GM18505 (cell line): ENCODE results near the gene PRKAG2.

Experiments
- ATAC-seq: cut with Tn5 transposase; IDR thresholded peaks from one replicate; pipeline ENCODE4 v1.9.1; 2021; ENCODE audit not compliant: unreplicated experiment
- POLR2A ChIP-seq: IDR thresholded peaks from 4 replicates; pipeline ENCODE4 v1.6.1; 2011; ENCODE audit warnings: borderline replicate concordance; ENCODE audit not compliant: insufficient read depth, insufficient read length; ENCODE audit errors: extremely low read depth

The PRKAG2 gene

DNA sequence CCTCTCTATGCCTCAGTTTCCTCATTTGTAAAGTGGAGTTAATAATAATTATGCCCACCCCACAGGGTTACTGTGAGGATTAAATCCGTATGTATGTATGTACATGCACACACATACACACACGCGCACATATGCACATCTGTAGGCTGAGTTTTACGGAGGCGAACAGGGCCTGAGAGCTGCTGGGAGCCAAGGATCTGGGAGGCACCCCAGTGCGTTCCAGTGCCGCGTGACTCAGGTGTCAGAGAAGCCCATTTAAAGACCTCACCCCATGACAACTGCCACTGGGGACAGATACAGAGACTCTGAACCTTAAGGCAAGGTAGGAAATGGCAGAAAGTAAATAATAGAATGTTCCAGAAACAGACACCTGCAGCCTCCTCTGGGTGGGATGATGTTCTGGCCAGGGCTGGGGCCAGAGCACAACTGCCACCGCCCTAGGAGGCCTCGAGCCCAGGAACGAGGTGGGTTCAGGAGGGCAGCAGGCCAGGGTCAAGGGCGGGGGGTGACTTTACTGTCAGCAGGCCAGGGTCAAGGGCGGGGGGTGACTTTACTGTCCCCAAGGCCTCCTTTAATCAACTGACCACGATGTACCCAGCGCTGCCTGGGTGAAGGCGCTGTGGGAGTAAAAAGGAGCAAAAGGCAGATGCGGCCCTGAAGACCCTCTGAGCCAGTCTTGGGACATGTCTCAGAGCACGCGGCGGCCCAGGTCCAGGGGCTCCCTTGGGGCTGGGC, 54.9 kb downstream of the PRKAG2 start:
- no peak for ATAC-seq

DNA sequence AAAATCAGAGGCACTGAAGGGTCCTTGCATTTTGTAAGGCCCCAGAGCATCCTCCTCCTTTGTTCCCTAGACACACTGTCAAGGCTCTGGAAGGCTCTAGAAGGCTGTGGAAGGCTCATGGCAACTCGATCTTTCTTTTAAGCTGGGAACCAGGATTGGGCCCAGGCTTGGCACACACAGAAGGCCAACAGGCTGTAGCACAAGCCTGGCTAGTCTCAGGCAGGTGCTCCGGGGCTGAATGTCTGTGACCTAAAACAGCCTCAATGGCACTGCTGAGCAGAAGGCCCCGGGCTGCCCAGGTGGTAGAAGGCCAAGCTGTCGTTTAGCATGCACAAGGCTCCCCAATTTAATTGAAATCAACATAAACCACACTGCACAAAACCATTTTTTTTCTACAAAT, 55.7 kb downstream of the PRKAG2 start:
- no peak for TF ChIP-seq POLR2A
- ATAC-seq, result no peak

More for the DNA sequence above, 54.9 kb downstream of the PRKAG2 start:
- TF ChIP-seq POLR2A, result no peak

DNA sequence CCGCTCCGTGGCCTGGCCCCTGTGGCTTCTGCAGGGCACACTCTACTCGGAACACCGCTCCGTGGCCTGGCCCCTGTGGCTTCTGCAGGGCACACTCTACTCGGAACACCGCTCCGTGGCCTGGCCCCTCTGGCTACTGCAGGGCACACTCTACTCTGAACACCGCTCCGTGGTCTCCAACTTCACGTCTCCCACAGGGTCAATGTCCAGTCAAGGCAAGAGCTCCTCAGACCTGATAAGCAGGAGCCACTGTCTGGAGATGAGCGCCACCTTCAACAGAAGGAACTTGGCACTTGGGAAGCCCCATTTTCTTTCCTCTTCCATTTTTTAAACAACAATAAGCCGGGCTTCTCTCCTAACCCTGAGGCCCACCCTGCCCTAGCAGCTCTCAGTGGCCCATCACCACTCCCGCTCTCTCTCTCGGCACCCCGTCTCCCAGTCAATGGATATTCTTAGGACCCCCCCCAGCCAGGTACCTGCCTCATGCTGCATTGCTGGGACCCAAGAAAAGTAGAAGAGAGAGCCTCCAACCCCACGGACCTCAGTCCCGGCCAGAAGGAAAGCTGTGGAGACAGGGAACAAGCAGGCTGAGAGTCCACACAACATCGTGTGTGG, 56.3 kb downstream of the PRKAG2 start:
- ATAC-seq, result no peak
- no peak for TF ChIP-seq POLR2A

DNA sequence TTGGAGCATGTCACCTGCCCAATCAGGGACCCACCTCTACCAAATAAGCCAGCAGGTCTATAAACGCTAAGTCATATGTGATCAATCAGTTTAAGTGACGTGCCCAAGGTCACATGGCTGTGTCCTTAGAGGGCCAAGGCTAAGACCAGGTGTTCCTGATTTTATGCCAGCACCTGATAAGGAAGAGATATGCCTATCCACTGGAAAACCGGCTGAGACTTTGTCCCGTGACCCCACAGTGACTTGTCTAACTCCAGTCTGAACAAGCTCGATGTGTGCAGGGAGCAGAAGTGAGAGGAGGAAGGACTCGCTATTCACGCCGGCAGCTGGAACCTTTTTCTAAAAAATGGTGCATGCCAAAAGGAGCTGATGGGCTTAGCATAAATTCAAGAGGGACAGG, 57.0 kb downstream of the PRKAG2 start:
- ATAC-seq, result no peak

DNA sequence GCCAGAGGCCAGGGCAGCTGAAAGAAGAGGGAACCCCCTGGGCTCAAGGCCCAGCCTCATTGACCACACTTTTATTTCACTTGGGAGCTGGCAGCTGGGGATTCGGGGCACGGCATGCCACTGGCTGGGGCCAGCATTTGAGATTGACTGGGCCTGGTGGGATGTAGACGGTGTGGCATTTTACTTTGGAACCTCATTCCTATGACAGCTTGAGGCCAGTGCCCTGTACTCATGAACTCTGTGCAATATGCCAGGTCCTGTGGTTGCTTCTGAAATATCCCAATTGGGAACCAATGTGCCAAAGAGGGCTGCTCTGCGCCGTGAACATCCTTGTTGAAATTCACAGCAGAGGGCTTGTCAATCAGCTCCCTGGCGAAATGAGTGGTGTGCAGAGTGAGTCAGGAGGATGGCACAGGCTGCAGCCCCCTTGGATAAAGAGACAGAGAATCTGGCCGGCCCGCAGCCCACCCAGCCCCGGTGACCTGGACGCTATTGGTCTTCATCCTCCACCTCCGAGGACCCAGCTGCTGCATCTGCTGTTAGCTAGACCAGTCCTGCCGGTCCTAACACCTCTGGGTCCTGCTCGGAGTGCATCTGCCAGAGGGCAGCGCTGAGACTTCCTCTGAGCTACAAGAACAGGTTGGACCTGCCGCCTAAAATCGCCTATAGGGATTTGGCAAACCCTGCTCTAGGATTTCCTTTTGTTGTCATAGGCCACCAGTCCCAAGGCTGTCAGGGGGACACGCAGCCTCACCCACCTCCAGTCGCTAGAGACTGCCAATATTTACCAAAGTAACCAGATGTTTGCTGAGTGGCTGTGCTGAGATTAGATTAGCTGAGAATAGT, 58.0 kb downstream of the PRKAG2 start:
- no peak for TF ChIP-seq POLR2A
- no peak for ATAC-seq

More for the DNA sequence above, 57.0 kb downstream of the PRKAG2 start:
- TF ChIP-seq POLR2A, result no peak

DNA sequence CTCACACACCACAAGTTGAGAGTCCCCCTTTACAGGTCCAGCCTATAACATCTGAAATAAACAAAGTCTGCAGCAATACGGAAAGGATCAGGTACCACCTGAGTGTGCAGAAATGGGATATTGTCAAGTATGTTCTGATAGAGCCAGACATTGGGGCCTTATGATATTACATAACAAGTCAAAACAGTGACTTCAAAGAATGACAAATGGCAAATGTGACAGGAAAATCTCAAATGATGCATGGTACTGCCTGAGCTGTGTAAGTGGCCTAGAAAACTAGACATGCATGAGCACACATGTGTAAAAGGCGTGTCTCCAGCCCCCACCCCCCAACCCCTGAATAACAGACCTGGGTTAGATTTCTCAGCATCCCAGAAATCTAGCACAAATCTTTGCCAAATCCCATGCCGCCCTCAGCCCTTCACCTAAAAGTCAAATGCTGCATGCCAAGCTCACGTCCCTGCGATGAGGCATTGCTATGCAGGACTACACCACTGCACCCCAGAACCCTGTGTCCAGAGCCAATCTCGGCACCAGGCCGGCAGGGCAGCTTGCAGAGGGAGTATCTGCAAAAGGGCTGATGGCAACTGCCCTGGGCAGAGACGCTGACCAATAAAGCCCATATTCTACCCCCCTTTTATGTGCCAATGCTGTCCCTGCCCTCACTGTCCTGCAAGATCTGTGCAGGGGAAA, 58.8 kb downstream of the PRKAG2 start:
- ATAC-seq, result no peak
- no peak for TF ChIP-seq POLR2A

DNA sequence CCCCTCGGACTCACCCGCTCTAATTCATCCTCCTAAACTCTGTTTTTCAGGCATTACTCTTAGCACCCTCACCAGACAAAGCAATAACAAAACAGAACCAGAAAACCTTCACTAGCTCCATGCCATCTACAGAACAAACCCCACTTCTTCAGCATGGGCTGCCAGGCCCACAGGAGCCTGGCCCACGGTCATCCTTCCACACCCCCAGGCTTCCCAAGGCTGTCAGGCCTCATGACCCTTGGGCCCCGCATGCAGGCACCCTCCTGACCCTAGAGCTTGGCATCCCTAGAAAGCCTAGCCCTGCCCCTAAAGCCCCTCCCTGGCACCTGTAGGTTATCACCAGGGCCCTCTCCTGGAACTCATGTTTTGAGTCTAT, 59.6 kb downstream of the PRKAG2 start:
- ATAC-seq, result no peak
- TF ChIP-seq POLR2A, result no peak

DNA sequence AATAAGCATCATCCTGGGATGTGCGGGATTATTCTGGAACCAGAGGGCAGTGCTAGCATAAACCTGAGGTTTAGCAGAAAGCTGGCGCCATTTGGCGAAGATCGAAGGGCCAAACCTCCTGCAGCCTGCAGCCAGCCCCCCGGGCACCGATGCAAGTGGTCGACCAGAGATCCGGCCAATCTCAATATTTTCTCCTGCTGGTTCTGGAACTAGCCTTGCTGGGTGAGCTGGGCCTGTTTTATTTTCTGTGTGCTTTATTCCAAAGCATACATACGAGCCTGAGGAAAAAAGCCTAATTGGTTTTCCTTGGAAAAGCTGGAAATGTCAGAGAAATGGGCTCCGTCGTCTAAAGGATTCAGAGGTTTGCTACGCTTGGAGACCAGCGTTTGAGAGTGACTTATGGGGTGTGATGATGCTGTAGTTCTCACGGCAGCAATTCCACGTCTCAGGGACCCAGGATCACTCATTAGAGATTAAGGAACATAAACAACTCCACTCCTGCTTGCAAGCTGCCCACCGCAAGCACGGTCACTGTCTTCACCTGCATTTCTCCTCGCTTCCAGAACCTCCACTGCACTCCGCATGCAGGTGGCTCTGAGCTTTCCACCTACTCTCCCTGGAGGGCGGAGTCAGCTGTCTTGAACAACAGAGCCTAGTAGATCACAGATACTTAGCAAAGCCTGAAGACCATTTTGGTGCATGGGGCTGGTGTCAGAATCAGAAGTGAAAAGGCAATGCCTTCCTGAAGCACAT, 60.2 kb downstream of the PRKAG2 start:
- no peak for TF ChIP-seq POLR2A
- ATAC-seq, result no peak

DNA sequence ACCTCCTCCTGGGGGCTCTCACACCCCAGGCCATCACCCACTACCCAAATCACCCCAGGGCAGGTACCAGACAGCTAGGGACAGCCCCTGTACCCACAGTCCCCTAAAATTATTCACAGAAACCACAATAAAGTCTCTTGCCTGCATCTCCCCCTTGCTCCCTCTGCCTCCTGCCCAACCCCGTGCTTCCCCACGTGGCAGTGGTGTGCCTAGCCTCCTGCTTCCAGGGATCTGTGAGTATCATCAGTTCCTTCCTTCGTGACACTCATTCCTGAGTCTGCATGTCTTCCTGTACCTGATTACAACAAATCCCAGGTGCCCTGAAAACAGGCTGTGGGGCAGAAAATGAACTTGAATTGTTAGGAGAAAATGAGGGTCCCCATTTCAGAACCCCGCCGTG, 61.5 kb downstream of the PRKAG2 start:
- no peak for TF ChIP-seq POLR2A
- ATAC-seq, result no peak

DNA sequence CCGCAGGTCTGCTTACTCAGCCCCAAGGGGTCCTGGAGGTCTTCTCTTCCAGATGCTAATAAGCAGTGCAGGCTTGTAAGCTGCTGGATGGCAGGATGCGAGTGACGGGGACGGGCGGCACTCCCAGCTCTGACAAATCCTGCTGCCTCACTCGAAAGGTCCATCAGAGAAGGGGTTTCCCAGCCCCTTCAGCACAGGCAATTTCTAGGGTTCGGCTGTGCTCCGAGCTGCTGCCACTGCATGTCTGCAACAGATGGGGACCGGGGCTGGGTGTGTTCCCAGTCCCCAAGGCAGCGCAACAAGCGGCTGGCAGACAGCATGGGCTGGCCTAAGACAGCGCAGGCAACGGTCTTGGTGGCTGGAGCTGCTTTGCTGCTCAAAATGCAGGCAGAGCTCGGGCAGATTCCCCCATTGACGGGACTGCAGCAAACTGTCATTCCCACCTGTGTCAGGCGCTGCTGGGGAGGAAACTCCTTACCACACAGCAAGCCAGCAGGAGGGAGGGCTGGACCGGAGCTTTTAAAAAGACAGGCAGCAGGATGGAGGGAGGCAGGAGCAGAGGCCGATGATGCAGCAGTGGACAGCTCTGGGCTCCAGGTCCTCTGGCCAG, 62.4 kb downstream of the PRKAG2 start:
- no peak for ATAC-seq

DNA sequence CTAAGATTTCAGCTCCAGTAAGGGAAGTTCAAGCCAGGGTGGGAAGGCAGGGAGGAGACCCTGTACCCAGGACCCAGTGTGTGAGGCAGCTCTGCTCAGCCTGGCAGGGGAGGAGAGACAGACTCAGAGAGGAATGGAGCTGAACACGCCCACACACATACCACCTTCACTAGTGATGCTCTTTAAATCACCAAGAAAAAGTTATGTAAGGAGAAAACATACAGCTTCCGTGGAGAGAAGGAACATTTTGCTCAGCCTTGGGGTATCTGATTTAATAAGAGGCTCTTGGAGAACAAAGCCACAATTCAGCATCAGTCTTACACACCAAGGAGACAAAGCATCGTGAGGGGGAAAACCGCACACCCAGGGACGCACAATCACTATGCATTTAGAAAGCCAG, 62.9 kb downstream of the PRKAG2 start:
- TF ChIP-seq POLR2A, result no peak
- ATAC-seq, result no peak

More for the DNA sequence above, 62.4 kb downstream of the PRKAG2 start:
- TF ChIP-seq POLR2A, result no peak

DNA sequence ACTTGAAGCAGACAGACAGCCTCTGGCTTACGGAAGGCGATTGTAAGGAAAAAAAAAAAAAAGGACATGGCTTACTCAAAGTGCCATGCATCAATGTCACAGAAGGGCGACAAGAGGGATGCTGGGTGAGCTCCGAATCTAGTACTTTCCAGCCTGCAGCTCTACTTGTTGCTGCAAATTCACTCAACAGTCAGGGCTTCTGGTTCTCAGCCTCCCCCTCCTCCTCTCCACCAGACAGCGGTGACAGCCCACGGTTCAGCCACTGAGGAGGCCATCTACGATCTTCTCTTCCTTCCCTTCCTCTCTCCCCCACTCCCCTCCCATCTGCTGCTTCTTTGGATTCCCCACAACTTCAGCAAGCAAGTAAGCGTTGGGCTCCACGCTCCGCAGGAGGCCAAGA, 63.5 kb downstream of the PRKAG2 start:
- TF ChIP-seq POLR2A, result no peak
- ATAC-seq, result no peak
